Measurements from ENCODE around the gene MAGI2.

DNA sequence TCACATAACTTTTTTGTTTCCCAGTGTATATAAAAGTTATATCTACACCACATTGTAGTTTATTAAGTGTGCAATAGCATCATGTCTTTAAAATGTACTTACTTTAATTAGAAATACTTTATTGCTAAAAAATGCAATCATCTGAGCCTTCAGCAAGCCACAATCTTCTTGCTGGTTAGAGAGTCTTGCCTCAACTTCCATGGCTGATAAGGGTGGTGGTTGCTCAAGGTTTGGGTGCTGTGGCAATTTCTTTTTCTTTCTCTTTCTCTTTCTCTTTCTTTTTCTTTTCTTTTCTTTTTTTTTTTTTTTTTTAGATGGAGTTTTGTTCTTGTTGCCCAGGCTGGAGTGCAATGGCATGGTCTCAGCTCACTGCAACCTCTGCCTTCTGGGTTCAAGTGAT lies 360.0 kb downstream of the MAGI2 start:
- TF ChIP-seq, protein P1, sequence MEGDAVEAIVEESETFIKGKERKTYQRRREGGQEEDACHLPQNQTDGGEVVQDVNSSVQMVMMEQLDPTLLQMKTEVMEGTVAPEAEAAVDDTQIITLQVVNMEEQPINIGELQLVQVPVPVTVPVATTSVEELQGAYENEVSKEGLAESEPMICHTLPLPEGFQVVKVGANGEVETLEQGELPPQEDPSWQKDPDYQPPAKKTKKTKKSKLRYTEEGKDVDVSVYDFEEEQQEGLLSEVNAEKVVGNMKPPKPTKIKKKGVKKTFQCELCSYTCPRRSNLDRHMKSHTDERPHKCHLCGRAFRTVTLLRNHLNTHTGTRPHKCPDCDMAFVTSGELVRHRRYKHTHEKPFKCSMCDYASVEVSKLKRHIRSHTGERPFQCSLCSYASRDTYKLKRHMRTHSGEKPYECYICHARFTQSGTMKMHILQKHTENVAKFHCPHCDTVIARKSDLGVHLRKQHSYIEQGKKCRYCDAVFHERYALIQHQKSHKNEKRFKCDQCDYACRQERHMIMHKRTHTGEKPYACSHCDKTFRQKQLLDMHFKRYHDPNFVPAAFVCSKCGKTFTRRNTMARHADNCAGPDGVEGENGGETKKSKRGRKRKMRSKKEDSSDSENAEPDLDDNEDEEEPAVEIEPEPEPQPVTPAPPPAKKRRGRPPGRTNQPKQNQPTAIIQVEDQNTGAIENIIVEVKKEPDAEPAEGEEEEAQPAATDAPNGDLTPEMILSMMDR (IDR thresholded peaks at IDR 0.05; ENCODE audit: insufficient read depth, low read depth, low read length): no peak
- TF ChIP-seq EZH2 (IDR thresholded peaks at IDR 0.05; ENCODE audit: insufficient read depth, low read length): no peak

Data from astrocyte (in vitro differentiated cells and primary cell).